HG03039 (cell line): Measurements from ENCODE around the gene CAMK2B.

Experiments
- ATAC-seq: cut with Tn5 transposase; IDR thresholded peaks from one replicate; pipeline ENCODE4 v1.9.1; 2021; ENCODE audit warnings: mild to moderate bottlenecking, moderate library complexity; ENCODE audit not compliant: unreplicated experiment

CAMK2B gene

DNA sequence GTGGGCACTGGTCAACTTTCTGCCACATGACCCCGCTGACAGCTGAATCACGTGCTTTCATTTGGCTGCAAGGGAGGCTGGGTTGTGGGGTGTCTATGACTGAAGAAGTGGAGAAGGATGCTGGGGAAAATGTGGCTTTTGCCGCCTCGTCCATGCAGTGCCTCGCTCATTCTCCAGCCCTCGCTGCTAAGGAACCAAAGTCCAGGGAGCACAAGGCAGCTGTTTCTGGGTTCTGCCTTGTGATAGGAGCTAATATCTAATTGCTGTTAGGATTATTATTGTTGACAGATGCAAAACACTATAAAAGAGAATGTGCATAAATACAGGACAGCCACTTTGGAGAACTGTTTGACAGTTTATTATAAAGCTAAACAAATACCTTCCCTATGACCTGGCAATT lies 4.9 kb upstream of the CAMK2B start:
- ATAC-seq: no peak

DNA sequence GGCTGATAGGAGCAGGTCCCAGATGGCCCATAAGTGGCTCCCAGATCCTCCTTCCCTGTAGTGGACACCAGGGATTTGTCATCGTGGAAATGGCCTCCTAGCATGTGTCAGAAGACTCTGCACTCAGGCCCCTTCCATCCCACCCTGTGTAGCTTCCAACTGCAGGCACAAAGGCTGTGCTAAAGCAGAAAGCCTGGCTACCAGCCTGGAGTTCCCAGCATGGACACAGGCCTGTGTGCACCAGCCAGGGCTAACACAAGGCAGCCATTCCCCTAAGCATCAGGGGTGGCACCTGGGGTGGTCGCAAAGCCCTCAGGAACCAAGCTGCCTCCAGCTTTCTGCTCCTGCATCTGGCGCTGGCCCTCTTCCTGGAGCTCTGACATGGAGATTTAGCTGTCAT lies 4.5 kb upstream of the CAMK2B start:
- no peak for ATAC-seq

DNA sequence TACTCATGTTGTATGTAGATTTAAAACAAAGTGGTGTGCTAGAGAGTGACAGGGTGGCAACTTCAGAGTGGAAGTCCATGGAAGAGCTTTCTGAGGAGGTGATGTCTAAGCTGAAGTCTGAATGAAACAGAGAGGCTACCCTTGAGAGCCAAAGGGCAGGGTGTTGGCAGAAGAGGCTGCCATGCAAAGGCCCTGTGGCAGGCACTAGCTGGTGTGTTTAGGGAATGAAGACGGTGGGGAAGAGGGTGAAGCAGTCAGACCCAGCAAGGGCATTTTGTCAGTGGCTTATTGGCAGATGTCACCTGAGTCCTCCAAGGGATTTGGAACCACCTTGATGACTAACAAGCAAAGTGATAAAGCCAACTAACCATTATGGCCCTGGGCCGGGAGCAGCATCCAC lies 3.7 kb upstream of the CAMK2B start:
- no peak for ATAC-seq

DNA sequence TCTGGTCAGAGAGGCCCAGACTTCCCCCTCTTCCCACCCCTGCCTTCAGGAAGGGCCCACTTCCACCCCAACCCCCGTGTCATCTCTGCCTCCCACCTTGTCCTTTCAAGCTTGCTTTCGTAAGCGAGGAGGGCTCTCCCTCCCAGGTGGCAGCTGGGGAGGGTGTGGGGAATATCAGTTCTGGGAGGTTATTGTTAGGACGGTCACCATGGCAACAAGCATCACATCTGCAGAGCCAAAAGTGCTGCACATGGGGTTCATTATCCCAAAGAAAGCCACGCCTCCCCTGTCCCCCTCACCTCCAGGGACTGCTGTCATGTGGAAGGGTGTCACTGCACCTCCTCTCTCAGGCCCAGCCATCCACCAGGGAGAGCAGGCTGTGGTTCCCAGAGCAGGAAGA lies 2.6 kb upstream of the CAMK2B start:
- ATAC-seq: no peak

DNA sequence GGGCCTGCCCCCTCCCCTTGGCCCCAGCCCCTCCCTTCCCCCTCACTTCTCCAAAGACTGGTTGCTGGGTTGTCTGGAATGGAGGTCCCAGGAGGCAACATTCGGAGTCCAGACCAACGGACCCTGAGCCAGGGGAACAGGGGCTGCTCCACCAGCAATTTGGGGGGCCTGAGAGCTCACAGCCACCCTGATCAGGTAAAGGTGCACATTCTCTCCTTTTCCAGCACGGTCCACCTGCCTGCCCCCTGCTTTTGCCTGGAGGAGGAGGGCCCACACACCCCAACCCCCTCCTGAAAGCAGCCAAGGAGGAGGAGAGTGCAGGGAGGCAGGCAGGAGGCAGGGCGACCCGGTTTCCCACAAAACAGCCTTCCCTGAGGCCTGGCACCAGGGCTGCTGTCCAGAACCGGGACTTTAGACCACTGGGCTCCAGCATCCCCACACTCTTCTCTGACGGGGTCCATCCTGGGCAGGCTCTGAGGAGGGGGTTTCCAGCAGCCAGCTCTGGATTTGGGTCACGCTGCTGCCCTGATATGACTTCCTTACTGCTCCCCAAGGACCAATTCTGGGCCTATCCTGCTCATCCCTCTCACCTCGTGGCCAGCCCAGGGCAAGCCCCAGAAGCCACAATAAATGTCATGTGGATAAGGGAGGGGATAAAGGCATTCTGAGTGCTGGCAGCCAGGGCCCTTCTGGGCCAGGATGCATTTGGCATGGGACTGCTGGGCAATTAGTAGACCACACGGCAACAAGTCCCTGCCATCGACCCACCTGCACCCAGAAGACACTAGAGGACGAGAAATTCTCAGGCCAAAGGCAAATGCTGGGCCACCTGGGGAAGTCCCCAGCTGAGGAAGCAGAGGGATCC lies 1.1 kb upstream of the CAMK2B start:
- no peak for ATAC-seq

DNA sequence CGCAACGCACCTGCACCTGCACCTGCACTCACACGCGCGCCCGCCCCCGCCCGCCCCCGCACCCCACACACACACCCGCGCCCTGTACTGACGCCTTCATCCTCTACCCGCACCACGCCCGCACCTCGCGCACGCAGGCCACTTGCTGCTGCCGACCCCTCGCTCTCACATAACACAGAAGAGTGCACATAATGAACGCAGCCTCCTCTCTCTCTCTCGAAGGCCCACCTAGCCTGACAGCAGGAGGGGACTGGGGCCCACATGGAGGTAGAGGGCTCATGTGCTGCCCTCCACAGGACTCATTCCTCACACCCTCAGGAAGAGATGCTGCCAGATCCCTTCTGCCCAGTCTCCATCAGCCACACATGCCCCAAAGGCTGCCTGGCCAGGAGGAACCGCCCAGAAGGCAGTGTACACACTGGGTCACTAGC lies 432 bp upstream of the CAMK2B start:
- no peak for ATAC-seq

DNA sequence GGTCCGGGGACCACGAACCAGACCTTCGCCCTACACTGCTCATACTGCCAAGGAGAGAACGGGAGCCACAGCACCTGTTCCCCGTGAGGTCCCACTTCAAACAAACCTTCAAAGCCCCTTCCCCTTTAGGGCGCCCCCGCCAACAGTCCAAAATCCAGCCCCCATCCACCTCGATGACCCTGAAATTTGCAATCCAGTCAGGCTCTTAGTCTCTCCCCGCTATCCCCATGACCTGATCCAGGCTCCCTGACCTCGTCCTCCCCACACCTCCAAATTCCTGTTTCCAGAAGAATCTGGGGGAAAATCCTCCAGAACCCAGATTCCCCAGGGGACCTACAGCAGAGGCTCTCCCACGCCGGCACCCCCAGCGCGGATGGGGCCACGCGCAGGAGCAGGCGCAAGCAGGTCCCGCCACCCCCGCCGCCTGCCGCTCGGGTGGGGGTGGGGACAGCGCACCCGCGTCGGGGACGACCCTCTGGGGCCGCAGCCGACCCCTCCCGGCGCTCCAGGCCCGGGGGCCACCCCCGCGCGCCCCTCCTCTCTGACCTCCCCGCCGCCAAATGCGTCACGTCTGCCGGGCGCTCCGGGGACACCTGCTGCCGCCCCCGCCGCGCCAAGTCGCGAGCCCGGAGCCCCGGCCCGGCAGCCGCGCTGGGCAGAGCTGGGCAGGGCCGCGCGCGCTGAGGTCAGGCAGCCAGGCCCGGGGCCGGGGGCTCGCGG lies 753 bp downstream of the CAMK2B start:
- no peak for ATAC-seq

DNA sequence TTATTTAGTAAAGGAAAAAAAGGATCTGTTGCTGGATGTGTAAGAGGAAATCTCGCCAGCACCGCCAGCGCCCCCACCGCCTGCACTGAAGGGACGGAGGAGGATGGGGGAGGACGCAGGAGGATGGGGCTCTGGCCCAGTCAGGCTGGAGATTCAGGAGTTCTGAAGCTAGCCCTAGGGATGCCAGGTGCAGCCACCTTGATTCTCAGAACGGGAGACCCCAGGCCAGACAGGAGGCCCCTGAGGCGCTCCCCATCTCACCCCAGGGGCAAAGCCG lies 1.3 kb downstream of the CAMK2B start:
- no peak for ATAC-seq

DNA sequence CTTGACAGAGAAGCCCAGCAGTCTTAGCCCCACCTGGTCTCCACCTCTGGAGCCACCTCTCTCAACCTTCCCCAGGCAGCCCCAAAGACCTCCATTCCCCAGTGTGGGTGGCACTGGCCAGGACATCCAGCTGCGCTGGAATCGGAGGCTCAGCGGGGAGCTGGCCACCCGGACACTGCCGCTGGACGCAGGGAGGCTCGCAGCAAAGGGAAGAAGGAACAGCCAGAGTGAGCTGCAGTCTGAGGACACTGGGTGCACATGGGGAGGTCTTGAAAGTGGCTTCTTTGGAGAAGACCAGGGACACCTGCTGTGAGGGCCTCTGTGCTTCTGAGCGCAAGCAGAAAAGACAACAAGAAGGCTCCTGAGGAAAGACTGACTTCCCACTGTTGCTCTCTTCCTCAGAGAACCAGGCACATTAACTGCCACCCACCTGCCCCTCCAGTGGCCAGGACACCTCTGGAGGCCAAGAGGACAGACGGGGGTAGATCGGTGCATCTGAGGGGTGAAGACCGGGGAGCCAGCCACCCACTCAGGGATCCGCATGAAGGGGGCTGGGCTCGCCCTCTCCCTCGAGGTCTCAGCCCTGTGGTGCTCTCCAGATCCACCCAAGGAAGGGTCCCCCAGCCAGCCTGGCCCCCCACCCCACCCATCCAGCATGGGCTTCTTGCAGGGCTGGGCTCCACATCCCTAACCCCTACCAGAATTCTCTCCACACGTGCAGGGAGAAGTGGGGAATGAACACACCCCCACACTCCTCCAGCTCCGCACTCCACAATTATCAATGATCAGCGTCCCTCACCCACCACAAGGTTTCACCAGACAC lies 1.8 kb downstream of the CAMK2B start:
- ATAC-seq: no peak

DNA sequence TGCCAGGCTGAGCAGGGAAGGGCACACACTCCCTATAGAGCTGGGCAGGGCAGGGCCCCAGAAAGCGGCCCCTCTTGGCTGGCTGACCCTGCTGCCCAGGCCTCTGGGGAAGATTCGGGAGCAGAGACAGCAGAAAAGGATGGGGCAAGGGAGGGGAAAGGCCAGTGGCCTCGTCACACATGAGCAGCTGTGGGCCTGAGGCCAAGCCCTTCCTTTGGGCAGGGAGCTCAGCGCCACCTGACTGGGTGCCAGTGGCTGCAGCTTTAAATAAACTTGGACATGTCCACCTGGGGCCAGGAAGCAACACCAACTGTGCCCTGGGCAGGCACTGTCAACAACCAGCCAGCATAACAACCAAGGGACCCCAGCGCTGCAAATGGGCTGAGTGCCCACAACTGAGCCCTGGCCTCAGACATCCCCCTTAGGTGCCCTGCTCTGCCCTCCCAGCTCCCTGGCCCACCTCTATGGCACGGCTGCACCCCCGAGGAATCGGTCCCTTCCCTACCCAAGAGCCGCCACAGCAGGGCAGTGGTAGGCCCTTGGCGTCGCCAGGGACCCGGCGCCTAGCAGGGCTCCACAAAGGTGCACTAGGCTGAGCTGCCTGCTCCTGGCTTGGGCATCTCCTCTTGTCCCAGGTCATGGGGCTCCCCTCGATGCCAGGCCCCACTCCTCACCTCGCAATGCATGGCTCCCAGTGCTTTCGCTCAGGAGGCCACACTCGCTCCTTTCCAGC lies 2.6 kb downstream of the CAMK2B start:
- no peak for ATAC-seq

DNA sequence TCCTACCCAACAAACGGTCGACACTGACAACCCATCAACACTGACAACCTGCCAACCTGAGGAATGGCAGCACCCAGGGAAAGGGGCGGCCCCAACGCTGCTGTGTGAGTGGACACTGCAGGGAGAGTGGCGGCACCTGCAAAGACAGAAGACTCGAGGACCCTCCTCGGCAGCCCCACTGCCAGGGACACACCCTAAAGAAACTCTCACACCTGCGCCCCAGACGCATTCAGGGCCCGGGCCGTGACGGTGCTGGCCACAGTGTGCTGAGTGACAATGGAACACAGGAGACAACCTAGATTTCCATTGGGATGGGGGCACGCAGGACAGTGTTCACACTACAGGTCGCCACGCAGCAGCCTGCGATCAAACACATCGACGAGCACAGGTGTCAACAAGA lies 3.6 kb downstream of the CAMK2B start:
- ATAC-seq: no peak

DNA sequence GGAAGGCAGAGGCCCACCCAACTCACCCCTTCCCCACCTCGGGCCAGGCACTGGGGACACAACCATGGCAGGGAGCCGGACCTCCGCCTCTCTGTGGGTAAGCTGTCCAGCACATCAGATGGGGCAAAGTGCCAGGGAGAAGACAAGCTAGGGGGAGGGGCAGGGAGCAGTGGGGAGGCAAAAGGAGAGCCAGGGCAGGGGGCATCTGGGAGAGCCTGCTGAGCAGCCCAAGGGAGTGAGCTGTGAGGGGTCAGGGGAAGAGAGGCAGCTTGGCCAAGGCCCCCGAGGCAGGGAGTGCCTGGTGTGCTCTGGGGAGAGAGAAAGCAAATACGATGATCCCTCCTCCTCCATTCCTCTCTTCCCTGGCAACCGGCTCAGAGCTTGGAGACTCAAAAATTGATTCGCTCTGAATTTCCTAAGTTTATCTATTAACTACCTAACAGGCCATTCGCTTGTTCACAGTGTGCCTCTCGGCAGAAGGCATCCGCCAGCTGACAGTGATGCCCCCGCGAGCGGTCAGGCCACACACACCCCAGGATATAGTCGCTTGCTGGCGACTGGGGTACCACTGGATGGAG lies 4.5 kb downstream of the CAMK2B start:
- no peak for ATAC-seq

DNA sequence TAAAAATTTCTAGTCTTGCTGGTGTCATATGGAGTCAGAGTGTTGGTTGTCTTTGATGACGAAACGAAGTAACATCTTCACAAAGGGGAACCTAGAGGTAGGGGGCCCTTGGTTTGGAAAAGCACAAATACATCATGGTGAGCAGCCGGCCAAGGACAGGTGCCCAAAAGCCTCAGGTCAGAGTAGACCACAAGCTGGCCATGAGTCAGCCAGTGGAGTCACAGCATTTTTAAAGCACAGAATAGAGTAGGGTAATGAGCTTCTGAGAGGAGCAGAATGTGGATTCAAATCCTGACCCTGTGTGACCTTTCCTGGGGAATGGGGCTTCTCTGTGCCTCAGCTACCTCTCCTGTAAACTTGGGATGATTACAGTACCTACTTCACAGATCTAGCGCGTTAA lies 5.3 kb downstream of the CAMK2B start:
- ATAC-seq: no peak

DNA sequence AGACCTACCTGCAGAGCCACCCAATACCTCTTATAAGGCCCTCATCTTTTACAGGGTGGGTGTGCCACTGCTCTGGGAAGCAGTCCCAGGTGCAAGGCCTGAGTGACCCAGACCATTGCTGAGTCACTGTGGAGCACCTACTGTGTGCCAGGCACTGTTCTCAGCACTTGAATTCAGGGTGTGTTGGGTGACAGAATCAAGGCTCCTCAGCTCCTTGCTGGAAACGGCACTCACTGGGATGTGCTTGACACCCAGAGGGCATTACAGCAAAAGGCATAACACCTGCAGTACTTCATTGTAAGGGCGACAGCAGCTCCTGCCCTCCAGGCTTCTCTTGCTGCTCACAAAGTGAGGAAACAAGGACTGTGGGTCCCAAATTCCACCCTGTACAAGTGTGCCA lies 7.1 kb downstream of the CAMK2B start:
- ATAC-seq: no peak

DNA sequence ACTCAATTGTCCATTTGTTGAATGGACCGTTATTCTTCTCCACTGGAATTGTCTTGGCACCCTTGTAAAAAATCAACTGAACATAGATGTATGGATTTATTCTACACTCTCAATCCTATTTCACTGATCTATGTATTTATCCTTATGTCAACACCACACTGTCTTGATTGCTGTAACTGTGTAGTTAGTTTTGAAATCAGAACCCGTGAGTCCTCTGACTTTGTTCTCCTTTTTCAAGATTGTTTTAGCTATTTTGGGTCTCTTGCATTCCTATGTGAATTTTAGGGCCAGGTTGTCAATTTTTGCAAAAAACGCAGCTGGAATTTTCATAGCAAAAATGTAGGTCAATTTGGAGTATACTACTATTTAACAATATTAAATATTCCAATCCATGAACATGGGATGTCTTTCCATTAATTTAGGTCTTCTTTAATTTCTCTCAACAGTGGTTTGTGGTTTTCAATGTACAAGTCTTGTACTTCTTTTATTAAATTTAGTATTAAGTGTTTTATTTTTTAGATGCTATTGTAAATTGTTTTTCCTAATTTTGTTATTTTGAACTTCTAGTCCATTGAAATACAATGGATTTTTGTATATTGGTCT lies 10.0 kb downstream of the CAMK2B start:
- no peak for ATAC-seq

DNA sequence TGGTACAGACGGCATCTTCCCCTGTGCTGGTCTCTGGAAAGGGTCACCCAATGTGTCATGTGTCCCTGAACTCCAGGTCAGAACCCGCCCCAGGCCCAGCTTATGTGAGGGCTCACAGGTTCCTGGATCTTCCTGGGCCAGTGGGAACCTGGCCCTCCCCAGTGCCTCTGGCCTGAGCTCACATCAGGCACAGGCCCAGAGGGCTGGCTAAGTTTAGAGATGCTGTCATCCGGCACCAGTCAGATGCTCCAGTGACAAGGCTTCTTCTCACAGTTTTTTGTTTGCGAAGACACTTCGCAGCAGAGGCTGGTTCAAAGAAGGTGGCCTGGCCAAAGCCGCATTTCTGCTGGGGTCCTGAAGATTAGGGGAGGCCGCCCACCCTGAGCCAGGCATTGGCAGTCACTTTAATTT lies 11.8 kb downstream of the CAMK2B start:
- no peak for ATAC-seq

DNA sequence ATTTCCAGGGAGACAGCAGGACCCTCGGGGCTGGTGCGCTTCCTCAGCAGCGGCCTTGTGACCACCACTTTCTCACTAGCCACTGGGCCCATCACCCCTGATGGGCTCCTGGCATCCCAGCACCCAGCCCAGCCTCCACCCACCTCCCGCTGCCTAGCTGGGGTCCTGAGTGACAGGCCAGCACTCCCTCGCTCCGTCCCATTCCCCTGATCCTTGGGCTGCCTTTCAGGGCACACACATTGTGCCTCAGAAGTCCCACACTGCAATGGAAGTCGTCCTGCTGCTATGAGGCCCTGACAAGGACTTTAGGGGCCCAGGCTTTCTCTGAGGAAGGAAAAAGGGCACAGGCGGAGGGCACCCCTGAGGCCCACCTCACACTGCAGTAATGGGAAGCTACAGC lies 12.4 kb downstream of the CAMK2B start:
- no peak for ATAC-seq

DNA sequence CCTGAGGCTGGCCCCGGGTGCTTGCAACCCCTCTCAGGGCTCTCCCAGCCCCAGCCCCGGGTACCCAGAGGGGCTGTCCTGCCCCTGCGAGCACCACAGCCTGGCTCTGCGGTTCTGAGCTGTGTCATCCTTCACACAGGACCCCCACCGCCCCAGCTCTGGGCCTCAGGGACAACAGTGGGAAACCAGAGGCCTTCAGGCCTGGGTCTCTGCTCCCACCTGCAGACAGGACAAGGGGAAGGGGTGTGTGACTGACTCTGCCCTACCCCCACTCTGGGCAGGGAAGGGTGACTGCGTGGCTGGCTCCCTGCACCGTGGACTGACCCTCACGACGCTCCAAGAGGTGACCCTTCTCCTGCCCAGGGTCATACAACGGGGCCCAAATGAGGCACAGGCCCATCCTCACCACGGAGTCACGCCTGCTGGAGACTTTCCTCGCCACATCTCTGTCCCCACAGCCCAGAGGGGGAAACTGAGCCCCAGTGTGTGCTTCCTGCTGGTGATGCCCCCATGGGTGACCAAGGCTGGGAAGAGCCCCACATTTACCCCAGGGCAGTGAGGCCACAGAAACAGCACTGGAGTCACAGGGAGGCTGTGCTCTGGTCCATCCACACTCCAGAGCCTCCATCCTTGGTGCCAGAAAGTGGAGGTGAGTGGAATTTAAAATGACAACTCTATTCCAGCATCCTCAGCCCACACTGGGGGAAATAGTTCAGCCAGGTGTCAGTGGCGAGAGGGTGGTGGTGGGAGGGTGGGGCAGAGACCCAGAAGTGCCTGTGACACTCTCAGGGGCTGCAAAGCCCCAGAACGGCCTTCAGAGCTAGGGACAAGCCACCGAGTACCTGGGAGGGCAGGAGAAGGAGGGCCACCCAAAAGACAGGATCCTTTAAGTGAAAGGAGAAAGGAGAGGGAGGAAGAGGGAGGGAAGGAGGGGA lies 13.6 kb downstream of the CAMK2B start:
- ATAC-seq: no peak

DNA sequence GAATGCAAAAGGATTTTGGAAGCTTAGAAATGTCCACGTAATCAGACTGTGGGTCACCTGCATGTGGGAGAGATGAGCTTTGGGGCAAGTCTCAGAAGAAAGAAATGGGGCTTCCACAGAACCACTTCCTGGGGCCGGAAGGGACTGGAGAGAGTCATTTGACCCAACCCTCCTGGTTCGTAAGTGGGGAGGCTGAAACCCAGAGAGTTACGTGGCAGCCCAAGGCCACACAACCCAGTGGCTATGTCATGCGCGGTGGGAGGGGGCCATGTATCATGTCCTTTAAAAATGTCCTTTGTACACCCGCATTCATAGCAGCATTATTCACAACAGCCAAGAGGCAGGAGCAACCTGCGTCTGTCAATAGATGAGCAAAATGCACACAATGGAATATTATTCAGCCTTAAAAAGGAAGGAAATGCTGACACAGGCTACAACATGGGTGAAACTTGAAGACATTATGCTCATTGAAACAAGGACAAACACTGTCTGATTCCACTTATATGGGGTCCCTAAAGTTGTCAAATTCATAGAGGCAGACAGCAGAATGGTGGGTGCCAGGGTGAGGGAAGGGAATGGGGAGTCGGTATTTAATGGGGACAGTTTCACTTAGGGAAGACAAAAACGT lies 15.1 kb downstream of the CAMK2B start:
- no peak for ATAC-seq
